NCI-H460 (cell line): ENCODE measurements around the gene GDI1. TPM values are rescaled to one million over a fixed set of nuclear protein-coding genes. Genes with fewer than 3 reads are reported as not detected.

Experiments
- DNase-seq: peaks from one replicate; pipeline ENCODE4 v3.0.0-alpha.2; 2016; ENCODE audit warnings: low read depth; ENCODE audit errors: extremely low read depth
- total RNA-seq: library from RNA; depleted of rRNA; stranded (reverse); fragments of >200 nt; shearing (Covaris generic); gene quantifications from 2 replicates; pipeline ENCODE4 v1.2.3, GENCODE V29; 2014

The GDI1 gene
- total RNA-seq, 1 experiment from 2014 or later = 117 TPM

DNA sequence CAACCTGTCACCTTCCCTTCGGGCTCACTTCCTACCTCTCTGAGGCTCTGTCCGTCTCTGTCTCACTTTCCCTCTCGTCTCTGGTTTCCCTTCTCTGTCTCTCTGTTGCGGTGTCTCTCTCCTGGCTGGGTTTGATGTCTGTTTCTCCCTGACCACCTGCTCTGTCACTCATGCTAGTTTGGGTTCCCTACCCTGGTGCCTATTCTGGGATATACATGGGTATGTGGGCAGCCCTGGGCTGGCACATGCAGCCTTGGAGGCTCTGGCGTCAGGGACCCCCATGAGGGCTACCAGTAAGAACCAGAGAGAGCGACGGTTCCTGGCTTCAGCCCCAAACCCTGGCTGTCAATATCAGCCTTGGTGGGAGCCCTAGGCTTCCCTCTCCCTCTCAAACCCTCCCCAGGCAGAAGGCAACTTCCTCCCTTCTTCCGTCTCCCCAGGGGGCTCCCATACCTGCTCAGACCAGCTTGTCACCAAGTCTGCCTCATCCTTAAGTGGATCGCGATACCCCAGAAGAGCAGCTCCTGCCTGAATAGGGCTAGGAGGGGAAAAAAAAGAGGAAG lies 28.2 kb upstream of the GDI1 start:
- no peak for DNase-seq

DNA sequence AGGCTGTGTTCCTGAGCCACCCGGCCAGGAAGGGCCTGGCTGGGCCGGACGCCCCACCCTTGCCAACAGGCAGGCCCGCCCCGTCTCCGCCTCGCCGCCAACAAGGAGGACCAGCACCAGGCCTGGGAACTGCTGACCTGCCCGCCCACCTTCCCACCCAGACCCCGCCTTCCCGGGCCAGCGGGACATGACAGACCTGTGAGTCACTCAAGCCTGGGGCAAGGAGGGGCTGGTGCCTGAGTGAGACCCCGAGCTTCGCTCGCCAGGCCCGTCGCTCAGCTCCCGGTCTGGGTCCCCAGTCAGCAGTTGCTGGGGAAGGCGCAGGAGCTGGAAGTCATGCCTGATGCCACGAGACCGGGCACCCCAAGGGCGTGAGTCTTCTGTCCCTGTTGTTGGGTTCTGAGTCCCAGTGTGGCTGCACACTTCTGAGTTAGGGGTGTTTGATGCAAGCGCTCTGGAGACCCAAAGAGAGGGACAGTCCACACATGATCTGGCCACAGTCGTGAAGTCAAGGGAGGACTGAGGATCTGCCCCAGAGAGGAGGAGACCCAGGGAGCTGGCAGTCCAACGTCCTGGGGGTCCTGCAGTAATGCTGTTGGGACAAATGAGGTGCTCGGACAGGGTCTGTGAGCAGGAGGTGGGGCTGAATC lies 27.6 kb upstream of the GDI1 start, which contains the start of gene DNASE1L1:
DNASE1L1 (minus strand) TSS at position 33 of the 650 bp plus-strand sequence. CDS start 3,686 bp downstream, outside the sequence.
- DNase-seq = peak; percentile 84

DNA sequence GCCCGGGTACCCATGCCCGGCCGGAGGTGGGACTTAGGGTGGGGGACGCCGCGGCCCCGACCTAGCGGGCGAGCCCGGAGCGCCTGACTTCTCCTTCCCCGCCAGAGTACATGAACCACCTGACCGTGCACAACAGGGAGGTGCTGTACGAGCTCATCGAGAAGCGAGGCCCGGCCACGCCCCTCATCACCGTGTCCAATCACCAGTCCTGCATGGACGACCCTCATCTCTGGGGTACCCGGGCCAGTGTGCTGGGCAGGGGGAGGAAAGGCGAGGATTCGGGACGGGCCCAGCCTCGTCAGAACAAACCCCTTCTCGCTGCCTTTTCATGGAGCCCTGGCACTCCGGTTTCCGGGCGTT lies 25.0 kb upstream of the GDI1 start:
- DNase-seq = no peak

DNA sequence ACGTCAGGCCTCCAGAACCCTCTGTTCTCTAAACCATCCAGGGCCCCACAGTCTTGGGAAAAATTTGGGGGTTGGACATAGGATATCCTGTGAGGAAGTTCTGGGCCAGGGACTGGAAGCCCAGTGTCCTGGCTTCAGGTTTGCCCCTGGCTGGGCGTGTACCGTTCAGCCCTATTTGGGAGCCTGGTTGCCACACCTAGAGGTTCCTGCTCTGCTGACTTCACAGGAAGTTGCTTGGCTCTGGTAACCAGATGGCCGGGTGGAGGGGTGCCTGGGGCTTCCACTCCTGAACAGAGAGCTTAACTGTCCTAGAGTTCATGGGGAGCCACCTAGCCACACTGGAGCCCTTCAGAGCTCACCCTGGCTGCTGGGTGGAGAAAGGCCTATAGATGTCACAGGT lies 24.5 kb upstream of the GDI1 start:
- no peak for DNase-seq

DNA sequence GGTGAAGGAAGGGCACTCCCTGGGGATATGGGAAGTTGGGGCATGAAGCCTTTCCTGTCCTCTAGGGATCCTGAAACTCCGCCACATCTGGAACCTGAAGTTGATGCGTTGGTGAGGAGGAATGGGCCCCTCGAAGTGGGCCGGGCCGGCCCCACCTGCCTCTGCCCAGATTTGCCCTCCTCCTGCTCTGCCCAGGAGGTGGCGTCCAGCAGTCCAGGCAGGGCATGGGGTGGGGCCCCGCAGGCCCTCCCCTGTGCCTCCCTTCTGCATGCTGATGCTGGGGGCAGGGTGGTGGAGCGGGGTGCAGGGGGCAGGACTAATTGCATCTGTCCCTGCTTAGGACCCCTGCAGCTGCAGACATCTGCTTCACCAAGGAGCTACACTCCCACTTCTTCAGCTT lies 23.8 kb upstream of the GDI1 start:
- no peak for DNase-seq

DNA sequence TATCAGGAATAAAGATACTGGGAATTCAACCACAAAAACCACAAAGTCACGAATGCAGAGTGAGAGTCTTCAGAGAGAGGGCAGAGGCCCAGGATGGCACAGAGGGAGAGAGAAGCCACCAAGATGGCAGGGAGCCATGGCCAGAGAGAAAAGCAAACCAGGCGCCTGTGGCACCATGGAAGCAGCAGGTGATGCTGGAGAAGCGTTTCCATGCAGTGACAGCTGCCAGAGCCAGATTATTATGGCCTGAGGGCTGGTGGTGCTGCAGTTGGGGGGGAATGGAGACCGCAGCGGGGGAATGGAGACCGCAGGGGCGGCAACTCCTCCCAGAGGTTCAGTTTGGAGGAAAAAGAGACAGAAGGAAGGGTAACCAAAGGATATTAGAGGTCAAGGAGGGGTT lies 19.8 kb upstream of the GDI1 start:
- DNase-seq = no peak

DNA sequence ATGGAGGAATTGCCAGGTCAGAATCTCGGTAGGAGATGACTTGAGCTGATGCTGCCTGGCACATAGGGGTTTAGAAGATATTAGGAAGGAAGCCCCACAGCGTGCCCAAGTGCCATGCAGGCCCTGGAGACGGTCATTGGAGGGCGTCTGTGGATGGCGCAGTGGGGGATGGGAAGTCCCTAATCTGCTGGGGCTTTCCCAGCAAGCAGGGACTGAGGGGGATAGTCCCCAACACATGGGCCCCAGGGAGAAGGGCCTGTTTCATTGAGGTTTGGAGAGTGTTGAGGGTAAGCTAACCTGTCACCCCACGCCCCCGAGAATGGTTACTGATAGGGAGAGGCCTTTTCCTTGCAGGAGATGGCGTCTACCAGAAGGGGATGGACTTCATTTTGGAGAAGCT lies 17.8 kb upstream of the GDI1 start:
- DNase-seq = no peak

DNA sequence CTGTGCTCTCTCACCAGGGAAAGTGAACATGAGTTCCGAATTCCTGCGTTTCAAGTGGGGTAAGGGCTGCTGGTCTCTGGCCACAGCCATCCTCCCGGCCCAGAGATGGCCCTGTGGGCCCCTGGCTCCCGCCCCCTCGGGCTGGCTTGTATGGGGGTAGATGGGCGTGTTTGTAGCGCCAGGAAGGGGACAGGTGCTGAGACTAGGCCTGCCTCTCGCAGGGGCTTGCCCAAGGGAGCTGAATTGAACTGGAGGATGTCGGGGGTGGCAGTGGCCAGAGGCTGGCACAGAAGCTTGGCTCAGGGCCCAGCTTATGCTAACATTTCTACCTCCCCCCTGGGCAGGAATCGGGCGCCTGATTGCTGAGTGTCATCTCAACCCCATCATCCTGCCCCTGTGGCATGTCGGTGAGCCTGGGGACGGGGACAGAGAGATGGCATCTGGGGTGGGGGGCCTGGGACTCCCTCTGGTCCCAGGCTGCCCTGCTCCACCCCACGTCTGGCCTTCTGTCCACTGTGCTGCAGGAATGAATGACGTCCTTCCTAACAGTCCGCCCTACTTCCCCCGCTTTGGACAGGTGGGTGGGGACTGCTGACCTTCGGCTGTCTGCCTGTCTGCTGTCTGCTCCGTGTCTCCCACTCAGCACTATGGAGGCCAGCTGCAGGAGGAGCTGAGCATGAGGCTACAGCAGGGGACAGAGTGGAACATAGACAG lies 17.1 kb upstream of the GDI1 start:
- no peak for DNase-seq

DNA sequence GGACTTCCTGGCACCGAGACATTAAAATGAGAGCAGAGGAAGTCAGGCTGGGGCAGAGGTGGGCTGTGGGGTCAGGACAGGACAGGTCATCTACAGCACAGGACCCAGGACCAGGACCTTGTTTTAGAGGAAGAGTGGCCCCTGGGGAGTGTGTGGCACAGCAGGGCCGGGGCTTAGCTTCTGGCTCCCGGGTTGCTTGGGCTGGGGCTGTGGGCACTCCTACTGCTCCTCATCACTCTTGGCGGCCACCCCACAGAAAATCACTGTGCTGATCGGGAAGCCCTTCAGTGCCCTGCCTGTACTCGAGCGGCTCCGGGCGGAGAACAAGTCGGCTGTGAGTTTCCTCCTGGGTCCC lies 16.6 kb upstream of the GDI1 start:
- DNase-seq = no peak

DNA sequence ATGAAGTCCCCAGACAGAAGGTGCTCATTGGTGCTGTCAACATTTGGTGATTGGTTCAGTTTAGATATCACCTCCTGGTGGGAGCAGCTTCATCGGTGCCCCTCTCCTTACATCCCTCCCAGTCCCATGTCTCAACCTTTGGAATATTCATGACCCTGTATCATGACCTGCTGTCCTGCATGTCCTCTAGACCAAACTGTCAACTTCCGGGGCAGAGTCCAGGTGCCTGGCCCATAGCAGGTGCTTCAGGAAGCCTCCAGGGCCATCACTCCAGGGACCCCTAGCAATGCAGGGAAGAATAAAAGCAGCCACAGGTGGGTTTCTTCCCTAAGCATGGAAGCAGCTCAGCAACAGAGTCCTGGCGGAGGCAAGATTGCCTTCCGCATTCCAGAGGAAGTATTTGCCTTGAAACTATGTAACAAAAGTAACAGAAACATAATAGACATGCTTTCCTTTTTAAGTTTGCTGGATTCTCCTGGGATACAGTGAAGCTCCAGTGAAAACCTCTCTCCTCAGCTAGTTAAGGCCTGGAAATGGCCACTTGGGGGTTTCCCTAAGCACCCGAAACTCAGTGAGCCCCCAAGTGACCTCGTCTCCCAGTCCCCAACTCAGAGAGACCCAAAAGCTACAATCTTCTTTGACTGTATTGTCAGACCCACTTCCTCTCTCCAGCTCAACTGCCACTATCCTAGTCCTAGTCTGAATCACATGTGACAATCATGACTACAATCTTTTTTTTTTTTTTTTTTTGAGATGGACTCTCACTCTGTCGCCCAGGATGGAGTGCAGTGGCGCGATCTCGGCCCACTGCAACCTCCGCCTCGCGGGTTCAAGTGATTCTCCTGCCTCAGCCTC lies 9.8 kb upstream of the GDI1 start:
- no peak for DNase-seq

DNA sequence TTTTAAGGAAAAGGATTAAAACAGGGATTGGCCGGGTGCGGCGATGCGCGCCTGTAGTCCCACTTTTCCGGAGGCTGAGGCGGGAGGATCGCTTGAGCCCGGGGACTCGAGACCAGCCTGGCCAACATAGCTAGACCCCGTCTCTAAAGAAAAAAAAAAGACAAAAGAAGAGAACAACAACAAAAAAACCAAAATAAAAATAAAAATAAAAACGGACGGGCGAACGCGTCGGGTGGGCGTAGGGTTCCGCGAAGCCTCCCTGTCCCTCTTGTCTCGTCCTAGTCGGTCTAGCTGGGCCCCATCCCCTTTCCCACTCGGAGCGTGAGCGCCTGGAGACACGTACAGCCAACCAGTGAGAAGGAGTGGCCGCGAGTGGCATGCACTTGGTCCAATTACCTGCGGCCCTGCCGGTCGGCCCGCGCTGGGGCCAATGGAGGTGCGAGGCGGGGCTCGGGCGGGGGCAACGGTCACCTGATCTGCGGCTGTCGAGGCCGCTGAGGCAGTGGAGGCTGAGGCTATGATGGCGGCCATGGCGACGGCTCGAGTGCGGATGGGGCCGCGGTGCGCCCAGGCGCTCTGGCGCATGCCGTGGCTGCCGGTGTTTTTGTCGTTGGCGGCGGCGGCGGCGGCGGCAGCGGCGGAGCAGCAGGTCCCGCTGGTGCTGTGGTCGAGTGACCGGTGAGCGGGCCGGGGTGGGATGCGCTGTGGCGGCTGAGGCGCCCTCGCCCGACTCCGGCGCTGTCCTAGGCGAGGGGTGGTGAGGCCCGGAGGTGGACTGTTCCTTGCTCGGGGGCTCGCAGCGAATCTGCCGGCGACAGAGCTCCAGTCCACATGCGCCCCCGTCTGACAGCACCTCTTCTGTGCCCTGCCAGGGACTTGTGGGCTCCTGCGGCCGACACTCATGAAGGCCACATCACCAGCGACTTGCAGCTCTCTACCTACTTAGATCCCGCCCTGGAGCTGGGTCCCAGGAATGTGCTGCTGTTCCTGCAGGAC lies 8.5 kb upstream of the GDI1 start, which contains the start of gene ATP6AP1:
ATP6AP1 (plus strand) TSS at position 502 of the 996 bp plus-strand sequence; CDS start at position 518, 16 bp downstream.
- peak; percentile 95 for DNase-seq

DNA sequence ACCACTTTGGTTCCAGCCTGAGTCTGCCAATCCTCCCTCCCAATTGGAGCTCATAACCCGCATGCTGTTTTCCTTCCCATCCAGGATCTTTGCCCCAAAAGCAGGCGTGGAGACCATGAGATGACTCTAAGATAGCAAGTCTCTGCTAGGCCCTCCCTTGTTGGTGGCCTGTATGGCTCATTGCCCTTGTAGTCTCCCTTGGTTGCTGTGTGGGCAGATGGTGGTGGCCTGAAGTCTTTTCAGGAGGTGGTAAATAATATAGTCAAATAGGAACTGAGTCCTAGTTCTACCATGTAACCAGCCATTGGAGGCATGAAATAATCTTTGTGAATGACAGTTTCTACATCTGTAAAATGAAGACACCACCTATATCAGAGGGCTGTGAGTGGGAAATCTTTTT lies 7.2 kb upstream of the GDI1 start:
- no peak for DNase-seq

DNA sequence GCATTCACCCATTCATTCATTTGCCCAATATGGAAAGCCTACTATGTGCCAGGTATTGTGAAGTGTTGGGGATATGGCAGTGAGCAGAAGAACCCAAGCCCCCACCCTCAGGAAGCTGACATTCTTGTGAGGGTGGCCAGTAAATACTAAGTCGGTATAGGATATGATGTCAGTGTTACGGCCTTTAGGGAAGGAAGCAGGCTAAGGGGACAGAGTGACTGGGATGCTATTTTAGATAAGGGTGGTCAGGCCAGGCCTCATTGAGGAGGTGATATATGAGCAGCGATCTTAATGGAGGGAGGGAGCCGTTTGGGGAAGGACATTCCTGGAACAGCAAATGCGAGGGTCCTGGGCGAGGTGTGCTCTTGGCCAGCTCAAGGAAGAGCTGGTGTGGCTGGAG lies 6.5 kb upstream of the GDI1 start:
- no peak for DNase-seq

DNA sequence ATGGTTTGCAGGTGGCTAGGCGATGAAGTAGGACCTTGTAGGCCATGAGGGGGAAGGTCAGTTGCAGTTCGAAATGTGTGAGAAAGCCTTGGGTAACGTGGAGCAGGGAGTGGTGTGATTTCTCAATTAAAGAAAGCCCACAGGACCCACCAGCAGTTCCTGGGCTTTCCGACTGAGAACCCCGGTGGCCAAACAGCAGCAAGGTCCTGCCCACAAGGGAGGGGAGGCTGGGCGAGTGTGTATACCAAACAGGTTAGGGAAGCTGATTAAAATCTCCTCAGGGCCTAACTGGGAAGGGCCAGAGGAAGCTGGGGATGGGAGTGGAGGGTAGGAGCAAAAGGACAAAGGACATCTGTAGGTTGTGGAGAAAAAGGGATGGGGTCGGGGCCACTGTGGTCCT lies 6.0 kb upstream of the GDI1 start:
- DNase-seq = no peak

DNA sequence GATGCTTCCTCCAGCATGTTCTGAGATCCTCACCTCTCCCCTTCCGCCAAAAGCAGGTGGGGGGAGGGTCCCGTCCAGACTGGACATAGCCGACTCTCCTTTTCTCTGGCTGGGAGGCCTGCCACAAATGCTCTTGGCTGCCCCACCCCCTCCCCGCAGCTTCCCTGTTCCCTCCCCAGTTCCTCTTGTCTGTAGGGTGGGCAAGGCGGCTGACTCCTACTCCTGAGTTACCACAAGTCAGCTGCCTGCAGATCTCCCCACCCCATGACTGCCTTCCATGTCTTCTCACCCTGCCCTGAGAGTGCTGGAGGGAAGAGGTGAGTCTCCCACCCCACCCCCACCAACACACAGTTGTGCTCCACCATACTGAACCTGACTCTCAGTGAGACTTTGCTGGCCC lies 5.6 kb upstream of the GDI1 start:
- DNase-seq = no peak

DNA sequence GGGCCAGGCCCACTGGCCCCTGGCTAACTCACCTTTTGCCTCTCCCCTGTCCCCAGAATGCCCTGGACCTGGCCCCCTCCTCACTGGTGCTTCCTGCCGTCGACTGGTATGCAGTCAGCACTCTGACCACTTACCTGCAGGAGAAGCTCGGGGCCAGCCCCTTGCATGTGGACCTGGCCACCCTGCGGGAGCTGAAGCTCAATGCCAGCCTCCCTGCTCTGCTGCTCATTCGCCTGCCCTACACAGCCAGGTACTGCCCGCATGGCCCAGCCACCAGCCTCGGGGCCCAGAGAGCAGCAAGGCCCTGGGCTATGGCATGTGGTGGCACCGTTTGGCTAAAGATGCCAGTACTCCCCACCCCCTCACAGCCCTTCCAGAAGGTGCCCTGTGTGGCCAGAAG lies 4.7 kb upstream of the GDI1 start:
- DNase-seq = no peak

DNA sequence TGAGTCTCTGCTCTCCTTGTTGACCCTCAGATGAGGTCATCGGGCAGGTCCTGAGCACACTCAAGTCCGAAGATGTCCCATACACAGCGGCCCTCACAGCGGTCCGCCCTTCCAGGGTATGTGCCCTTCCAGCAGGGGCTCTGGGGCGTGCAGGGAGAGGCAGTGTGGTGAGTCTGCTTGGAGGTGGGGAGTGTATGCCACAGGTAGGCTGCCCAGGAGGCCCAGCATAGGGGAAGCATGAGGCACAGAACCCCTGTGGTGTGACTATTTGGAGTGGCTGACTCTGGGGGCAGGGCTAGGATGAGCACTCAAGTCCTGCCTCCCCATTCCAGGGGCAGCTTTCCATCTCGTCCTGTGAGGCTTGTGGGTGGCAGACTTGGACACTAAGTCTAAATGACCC lies 3.3 kb upstream of the GDI1 start:
- DNase-seq = no peak

DNA sequence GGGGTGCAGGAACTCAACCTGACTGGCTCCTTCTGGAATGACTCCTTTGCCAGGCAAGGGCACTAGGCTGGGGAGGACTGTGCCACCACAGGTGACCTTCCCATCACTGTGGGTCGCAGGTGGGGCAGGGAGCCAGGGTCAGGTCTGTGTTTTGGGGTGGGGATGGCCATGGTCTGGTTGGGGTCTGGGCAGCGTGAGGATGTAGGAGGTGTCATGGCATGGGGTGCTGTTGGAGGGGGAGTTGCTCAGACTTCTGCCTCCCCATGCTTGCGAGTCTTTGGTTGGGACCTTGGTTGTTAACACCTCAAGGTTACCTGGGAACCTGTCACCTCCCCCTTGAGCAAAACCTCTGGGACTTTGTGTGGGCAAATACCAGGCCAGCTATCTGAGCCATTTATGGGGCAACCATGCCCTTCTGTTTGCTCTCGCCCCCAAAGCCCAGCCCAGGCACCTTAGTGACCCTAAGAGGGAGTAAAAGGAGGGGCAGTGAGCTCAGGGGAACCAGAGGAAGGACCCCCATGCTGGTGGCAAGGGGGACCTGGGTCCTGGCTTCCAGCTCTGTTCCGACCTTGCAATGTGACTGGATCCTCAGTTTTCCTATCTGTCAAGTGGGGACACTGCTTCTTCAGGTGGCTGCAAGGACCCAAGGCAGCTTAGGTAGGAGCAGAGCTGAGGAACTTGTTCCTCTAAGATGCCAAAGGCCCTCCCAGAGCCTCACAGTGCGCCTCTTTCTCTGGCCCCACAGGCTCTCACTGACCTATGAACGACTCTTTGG lies 2.4 kb upstream of the GDI1 start:
- no peak for DNase-seq

DNA sequence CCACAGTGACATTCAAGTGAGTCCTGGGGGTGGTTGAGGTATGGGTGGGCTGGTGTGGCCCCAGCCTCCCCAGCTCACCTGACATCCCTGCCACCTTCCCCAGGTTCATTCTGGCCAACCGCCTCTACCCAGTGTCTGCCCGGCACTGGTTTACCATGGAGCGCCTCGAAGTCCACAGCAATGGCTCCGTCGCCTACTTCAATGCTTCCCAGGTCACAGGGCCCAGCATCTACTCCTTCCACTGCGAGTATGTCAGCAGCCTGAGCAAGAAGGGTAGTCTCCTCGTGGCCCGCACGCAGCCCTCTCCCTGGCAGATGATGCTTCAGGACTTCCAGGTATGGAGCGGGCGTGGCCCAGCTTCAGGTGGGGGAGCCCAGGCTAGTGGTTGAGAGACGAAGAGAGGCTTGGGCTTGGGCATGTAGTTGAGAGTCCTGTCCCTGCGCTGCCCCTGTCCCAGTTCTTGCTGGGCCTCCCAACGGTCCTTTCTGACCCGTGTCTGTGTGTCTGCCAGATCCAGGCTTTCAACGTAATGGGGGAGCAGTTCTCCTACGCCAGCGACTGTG lies 1.7 kb upstream of the GDI1 start:
- DNase-seq = no peak
